Nephron (organoid): ENCODE results near the gene SSUH2.

Experiments used
- H3K27ac Mint-ChIP-seq, 3 experiments: 2 replicates each; pipeline ENCODE4 v1.8.0; 2020; ENCODE audit warnings: mixed read lengths in 3 of 3, mild to moderate bottlenecking in 2 of 3, moderate library complexity in 1 of 3
- H3K27me3 Mint-ChIP-seq: 2 replicates; pipeline ENCODE4 v1.8.0; 2021; ENCODE audit warnings: low read depth, mild to moderate bottlenecking, moderate library complexity, mixed read lengths
- H3K36me3 Mint-ChIP-seq: 2 replicates; pipeline ENCODE4 v1.8.0; 2020; ENCODE audit warnings: low read depth, mixed read lengths
- H3K4me1 Mint-ChIP-seq: 2 replicates; pipeline ENCODE4 v1.8.0; 2020; ENCODE audit warnings: mixed read lengths
- H3K4me3 Mint-ChIP-seq, 3 experiments: 2 replicates each; pipeline ENCODE4 v1.8.0; 2020; ENCODE audit warnings: mild to moderate bottlenecking in 3 of 3, mixed read lengths in 3 of 3, moderate library complexity in 2 of 3
- H3K9me3 Mint-ChIP-seq: 2 replicates; pipeline ENCODE4 v1.8.0; 2020; ENCODE audit warnings: mixed read lengths
- CTCF ChIP-seq, 3 experiments: fragments of 200-600 bp; sonication (generic); IDR thresholded peaks; one replicate each; pipeline ENCODE4 v1.5.0; 2021; ENCODE audit warnings: antibody characterized with exemption in 3 of 3; ENCODE audit not compliant: unreplicated experiment in 3 of 3

SSUH2 gene

GRCh38 chr3:8573342-8573926 is 71.2 kb downstream of the SSUH2 start:
- H3K4me1 Mint-ChIP-seq: peaks cover 28% of the 10 kb centered on the region
- no peaks in the 10 kb centered on the region for H3K9me3 Mint-ChIP-seq
- H3K4me3 Mint-ChIP-seq: no peak overlapping the region
- H3K27me3 Mint-ChIP-seq: no peaks in the 10 kb centered on the region
- TF ChIP-seq CTCF (IDR thresholded peaks at IDR 0.05; ENCODE audit: unreplicated experiment in 3 of 3): no peak
- H3K27ac Mint-ChIP-seq: no peak overlapping the region
- H3K36me3 Mint-ChIP-seq: peaks cover 36% of the 10 kb centered on the region

- no peaks in the 10 kb centered on the region for H3K27me3 Mint-ChIP-seq
- H3K4me3 Mint-ChIP-seq: no peak overlapping the region
- no peaks in the 10 kb centered on the region for H3K9me3 Mint-ChIP-seq
- peaks cover 42% of the 10 kb centered on the region for H3K36me3 Mint-ChIP-seq
- peak overlapping the region in 1 of 3 experiments; percentile 1 for H3K27ac Mint-ChIP-seq
- peaks cover 24% of the 10 kb centered on the region for H3K4me1 Mint-ChIP-seq
- no peak for TF ChIP-seq CTCF (IDR thresholded peaks at IDR 0.05; ENCODE audit: unreplicated experiment in 3 of 3)
Observed at GRCh38 chr3:8571256-8571655, 73.3 kb downstream of the SSUH2 start.
